GM18870 (cell line): ENCODE measurements around the gene PPFIBP2.

Experiments
- ATAC-seq: cut with Tn5 transposase; IDR thresholded peaks from one replicate; pipeline ENCODE4 v1.9.1; 2021; ENCODE audit warnings: moderate library complexity; ENCODE audit not compliant: unreplicated experiment

The PPFIBP2 gene

DNA sequence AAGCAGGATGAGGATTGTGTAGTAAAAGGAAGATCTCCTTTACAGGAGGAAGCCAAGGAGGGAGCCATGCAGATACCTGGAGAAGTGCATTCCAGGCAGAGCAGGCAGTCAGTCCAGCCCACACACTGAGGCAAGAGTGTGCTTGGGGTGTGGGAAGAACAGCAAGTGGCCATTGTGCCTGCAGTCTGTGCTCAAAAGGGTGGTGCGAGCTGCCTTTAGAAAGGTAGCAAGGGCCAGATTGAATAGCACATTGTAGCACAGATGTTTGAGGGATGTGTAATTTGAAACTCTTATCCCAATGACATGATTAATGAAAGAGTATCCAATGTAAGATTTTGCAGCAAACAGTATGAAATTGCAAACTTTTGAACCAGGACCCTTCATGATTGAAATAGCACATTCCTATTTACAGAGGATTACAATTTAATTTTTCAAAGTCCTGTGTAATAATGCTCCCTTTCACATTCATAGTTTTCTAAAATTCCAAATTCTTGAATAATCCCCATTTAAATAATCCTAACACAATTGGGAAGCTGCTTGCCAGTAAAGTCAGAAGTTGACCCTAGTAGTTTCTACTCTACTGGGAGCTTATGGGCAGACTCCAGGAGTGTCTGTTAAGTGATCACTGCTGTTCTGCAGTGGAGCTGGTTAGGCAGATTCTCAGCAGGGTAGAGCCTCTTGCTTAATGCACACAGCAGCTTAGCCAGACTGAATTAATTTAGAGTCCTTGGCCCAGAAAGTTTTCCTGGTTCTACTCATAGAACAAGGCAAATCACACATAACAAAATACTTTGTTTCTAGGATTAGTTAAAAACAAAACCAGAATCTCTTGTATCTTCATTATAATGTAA, 81.4 kb downstream of the PPFIBP2 start:
- no peak for ATAC-seq

GRCh38 chr11:7595951-7596350, 82.2 kb downstream of the PPFIBP2 start:
- no peak for ATAC-seq

GRCh38 chr11:7596975-7597391, 83.2 kb downstream of the PPFIBP2 start:
- no peak for ATAC-seq

GRCh38 chr11:7597620-7598019, 83.8 kb downstream of the PPFIBP2 start:
- ATAC-seq = no peak

- ATAC-seq = no peak
These were observed 85.4 kb downstream of the PPFIBP2 start for GRCh38 chr11:7599209-7599608.

DNA sequence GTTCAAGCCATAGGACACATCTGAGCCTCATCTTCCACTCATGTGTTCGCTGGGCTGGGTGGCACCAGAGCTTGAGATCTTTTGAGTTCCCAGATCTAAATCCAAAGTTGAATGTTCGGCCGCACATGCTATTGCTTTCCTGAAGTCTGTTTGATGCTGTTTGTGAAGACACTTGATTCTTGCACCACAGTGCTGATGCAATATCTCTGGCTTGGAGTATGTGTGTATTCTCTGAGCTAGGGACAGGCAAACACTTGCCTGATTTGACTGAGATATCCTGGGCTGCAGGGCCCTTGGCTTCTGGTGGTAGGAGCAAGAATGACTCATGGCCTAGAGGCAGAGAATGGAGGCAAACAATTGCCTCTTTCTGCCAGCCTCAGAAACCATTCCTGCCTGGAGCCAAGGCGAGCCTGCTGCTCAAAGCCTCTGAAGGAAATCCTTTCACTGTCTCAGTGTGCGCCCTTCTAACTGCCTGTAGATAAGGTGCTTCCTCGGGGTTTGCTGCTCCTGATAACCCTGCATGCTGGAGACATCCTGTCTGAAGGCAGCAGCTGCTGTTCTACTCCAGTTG, 86.5 kb downstream of the PPFIBP2 start:
- ATAC-seq = no peak

- ATAC-seq = no peak
These were observed 89.4 kb downstream of the PPFIBP2 start for GRCh38 chr11:7603031-7603781.

DNA sequence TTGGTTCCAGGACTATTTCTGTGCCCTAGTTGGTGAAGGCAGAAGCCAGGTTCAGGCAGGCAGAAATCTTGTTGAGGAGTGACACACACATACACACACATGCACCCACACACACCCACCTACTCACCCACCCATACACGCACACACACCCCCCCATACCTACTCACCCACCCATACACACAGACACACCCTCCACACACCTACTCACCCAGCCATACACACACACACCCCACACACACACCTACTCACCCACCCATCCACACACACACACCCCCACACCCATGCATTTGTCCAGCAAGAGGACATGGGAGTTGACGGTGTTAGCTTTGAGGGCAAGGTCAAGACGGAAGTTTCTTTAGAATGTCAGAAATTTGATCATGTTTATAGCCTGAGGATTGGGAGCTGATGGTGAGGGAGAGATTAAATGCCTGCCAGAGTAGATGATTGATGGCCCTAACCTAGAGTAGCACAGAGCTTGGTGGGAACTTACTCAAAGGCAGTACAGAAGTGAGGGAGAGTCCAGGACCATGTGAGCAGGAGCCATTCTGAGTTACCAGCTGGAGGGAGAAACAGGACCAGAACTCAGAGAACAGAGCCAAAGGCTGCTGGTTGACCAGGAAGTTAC, 90.6 kb downstream of the PPFIBP2 start:
- ATAC-seq = no peak

DNA sequence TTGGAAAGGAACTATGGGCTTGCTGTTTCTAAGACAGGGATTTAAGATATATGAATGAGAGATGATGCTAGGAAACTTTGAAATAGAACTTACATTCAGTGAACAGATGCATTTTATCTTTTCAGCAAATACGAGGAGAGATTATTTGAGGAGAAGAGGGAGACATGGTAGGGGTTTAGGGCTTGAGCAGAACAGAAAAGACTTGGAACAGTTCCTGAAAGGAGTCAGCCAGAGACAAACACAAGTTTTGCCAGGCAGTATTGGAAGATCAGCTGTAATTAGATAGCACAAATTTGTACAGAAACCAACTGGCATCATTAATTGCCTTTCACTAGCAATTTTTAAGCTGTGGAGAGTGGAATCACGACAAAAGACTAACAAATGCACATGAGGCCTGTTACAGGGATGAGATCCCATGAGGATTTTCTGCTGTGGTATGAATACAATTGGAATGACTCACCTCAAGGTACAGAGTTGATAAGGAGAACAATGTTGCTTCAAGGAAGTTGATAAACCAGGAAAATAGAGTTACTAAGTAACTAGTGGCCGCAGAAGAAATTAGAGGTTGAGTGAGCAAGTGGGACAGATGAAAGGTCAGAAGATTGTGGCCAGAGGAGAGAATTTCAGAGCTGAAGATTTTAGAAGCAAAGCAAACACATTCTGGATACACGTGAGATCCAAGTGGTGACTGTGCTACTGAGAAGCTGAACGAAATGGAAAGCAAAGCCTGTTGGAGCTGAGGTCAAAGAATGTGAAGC, 91.6 kb downstream of the PPFIBP2 start:
- no peak for ATAC-seq

DNA sequence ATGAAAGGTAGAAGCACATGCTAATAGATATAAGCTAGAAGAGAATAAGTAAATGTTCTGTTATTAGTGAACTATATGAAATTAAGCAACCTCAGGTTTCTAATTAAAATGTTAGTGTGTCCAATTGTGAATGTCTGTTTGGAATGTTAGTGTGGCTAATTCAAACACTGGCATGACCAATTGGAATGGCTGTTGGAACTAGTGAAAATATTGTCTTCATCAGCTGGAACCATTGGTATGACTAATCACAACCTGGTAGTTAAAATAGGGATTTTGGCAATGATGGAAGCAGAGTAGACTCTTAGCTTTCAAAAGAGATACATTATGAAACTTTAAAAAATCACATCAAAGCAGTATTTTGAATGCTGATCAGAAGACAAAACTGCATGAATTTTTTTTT, 92.7 kb downstream of the PPFIBP2 start:
- no peak for ATAC-seq

DNA sequence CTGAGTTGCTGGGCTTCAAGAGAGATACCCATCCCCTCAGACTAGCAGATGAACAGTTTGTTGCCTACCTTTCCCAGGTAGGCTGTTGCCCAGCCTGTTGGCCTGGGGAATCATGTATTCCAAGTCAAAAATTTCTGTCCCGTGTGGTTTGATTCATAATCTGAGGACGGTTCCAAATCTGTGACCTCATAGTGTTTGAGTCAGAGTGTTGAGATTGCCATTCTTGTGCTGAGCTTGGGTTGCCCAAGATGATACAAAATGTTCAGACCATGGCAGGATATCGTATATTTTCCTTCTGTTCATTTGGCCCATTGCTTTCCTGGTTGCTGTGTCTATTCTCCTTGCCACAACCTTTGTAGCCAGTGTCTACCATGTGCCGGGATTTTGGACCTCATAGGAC, 95.2 kb downstream of the PPFIBP2 start:
- ATAC-seq = no peak

GRCh38 chr11:7609521-7609920, 95.7 kb downstream of the PPFIBP2 start:
- no peak for ATAC-seq

- no peak for ATAC-seq
These were observed 96.6 kb downstream of the PPFIBP2 start for GRCh38 chr11:7610393-7610792.

DNA sequence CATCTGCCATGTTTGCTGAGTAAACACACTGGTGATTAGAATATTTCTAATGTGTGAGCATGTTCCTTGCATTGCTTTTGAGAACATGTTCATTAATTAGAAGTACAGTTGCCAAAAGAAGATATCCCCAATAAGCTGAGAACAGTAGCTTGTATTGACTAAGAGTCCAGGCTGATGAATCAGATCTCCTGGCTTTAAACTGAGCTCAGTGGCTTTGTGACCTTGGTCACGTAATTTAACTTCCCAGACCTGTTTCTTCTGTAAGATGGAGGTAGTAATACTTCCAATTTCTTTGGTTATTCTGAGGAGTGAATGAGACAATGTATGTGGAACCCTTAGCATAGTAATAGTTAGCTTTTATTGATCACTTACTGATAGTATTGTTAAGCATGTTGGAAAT, 97.6 kb downstream of the PPFIBP2 start:
- ATAC-seq = no peak

- no peak for ATAC-seq
These were observed 98.4 kb downstream of the PPFIBP2 start for GRCh38 chr11:7612056-7612660.

GRCh38 chr11:7612661-7613393, 99.0 kb downstream of the PPFIBP2 start:
- ATAC-seq = no peak

- no peak for ATAC-seq
These were observed 99.6 kb downstream of the PPFIBP2 start for GRCh38 chr11:7613394-7613720.

DNA sequence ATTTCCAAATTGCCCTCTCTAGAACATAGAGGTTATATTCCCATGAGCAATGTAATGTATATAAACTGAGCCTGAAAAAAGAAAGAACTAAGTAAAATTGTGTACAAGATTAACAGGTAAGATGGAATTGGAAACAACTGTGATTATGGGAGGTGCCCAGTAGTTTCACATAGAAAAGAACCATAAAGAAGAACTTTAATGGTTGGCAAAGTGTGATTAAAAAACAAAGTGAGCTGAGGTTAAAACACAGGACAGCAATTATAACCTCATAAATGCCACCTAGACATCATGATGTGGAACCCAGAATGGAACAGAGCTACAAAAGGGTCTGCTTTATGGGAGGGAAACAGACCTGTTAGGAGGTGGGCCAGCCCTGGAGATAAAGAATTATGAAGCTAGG, 100.9 kb downstream of the PPFIBP2 start:
- ATAC-seq = no peak

DNA sequence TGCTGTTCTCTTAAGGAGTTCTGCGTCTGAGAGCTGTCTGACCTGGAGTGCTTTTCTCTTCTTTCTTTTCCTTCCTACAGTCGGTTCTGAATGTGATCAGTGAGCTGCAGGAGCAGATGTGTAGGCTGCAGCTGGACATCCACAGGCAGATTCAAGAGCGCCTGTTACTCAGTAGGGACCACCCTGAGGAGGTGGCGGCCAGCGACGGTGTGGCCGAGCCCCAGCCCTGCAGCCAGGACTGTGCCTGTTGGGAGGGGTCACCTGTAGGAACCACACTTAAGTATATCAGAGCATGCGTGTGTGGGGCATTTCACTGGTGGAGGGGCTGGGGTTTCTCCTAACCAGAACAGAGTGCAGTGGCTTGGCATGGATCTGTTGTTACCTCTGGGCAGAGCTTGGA, 103.2 kb downstream of the PPFIBP2 start:
- ATAC-seq = no peak

GRCh38 chr11:7619322-7619721, 105.5 kb downstream of the PPFIBP2 start:
- ATAC-seq = no peak
